ENCODE results near the gene SLC40A1.

SLC40A1 gene, protein sequence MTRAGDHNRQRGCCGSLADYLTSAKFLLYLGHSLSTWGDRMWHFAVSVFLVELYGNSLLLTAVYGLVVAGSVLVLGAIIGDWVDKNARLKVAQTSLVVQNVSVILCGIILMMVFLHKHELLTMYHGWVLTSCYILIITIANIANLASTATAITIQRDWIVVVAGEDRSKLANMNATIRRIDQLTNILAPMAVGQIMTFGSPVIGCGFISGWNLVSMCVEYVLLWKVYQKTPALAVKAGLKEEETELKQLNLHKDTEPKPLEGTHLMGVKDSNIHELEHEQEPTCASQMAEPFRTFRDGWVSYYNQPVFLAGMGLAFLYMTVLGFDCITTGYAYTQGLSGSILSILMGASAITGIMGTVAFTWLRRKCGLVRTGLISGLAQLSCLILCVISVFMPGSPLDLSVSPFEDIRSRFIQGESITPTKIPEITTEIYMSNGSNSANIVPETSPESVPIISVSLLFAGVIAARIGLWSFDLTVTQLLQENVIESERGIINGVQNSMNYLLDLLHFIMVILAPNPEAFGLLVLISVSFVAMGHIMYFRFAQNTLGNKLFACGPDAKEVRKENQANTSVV

DNA sequence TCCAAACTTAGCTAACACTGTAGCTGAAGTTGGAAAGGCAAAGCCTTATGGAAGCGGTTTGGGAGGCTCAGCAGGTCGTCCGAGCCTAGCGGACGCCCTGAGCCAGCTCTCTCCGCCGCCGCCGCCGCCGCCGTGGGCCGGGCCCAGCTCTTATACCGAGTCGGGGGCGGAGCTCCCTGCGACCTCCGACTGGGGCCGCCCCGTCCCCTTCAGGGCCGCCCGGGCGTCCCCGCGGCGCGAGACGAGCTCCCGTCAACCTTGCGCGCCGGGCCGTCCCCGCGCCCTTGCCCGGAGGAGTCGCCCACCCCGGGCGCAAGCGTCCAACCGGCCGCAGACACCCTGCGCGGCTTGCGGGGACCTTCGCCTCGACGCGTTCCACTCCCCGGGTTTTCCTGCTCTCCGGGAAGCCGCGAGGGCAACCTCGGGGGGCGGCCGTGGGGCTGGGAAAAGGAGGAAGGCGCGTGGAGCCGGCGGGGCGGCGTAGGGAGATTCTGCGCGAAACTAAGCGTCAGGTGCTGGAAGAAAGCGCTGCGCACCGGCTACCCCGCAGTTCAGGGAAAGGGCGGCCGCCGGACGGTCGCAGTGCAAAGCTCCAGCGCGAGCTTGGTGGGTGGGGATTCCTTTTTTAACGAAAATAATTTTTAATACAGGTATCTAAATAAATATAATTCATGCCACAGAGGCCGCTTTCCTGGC, at the start of gene SLC40A1:
TSS of gene SLC40A1 (minus strand) at position 129 of the 696 bp plus-strand sequence. CDS start 326 bp downstream, outside the sequence.
- no peak for DNase-seq (ENCODE audit: low read depth, low spot score)
- ChIA-PET POLR2A (no interaction called here), CTCF (no interaction called here)
- H3K4me3 ChIP-seq (ENCODE audit: low read depth, low read length): peak within 1 kb of the TSS; percentile 55
- TF ChIP-seq, protein P1, sequence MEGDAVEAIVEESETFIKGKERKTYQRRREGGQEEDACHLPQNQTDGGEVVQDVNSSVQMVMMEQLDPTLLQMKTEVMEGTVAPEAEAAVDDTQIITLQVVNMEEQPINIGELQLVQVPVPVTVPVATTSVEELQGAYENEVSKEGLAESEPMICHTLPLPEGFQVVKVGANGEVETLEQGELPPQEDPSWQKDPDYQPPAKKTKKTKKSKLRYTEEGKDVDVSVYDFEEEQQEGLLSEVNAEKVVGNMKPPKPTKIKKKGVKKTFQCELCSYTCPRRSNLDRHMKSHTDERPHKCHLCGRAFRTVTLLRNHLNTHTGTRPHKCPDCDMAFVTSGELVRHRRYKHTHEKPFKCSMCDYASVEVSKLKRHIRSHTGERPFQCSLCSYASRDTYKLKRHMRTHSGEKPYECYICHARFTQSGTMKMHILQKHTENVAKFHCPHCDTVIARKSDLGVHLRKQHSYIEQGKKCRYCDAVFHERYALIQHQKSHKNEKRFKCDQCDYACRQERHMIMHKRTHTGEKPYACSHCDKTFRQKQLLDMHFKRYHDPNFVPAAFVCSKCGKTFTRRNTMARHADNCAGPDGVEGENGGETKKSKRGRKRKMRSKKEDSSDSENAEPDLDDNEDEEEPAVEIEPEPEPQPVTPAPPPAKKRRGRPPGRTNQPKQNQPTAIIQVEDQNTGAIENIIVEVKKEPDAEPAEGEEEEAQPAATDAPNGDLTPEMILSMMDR (IDR thresholded peaks at IDR 0.05; ENCODE audit: insufficient read depth, low read length, missing control alignments): no peak

DNA sequence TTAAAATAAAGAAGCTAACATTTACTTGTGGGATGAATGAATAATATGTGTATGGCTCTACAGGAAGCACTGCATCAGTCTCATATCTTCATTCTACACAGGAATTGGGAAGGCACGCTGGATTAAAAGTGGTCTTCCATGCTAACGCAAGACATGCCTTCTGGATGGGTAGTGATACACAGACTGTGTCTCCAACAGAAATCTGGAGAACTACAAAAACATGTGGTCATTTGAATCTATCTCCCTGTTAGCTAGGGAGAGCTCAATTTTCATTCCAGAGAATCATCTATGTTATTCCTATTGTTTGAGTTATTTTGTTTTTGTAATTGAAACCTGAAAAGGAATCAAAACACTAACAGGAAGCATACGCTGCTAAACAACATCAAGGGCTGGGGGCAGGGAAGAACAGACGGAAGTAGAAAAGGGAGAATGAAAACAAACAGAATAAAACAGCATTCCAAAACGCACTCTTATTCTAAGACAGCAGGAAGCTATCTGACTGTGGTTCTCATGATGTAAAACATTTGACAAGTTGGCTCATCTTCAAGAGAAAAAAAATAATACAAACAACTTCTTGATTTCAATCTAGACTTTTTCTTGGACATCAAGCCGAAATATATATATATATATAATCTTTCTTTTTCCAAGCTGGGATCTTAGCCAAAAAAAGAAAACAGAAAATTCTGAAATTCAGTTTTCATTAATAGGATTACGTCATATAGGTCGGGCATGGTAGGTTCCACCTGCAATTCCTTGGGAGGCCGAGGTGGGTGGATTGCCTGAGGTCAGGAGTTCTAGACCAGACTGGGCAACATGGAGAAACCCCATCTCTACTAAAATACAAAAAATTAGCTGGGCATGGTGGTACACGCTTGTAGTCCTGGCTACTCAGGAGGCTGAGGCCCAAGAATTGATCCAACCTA, 49.2 kb upstream of the SLC40A1 start:
- no peak for DNase-seq (ENCODE audit: low read depth, low spot score)
- TF ChIP-seq, protein P1 (IDR thresholded peaks at IDR 0.05; ENCODE audit: insufficient read depth, low read length, missing control alignments): no peak
- ChIA-PET CTCF (interaction anchor here (0.6 to 0.8 kb wide), 2 partner anchors 12 to 21 kb away, joined by 3 read pairs; no protein-coding TSS in a partner anchor), POLR2A (no interaction called here)
- no peak overlapping the region for H3K4me3 ChIP-seq (ENCODE audit: low read depth, low read length)

DNA sequence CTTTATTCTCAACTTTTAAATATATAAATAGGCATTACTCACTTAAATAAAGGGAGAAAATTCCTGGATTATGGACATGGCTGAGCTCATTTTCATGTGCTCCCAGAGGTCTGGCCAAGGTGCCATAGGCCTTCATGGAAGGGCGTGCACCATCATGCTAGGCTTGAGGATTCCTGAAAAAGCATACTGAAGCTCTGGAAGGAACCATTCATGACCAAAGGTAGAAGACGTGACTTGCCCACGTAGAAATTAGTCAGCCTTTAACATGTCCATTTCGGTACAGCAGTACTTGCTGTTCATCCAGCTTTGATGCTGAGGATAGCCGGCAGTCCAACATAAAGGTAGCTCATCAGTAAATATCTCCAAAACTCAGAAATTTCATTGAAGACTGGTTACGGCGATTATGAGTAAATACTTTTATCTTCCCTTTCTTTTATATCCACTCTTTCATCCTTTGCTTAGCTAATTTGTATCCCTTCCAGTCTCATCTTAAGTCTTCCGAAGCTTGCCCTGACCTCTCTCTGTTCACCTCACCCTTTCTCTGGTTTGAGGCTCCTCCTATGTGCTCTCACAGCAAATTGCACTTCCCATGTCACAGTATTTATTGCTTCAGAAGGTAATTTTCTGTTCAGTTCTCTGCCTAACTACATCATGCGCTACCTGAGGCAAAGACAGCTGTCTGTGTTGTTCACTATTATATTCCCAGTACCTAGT, 48.4 kb upstream of the SLC40A1 start:
- DNase-seq (ENCODE audit: low read depth, low spot score): no peak
- CTCF ChIA-PET: interaction anchor here (0.6 to 0.9 kb wide), 3 partner anchors 11 to 30 kb away, joined by 3 to 4 read pairs (median 3); no protein-coding TSS in a partner anchor
- POLR2A ChIA-PET: no interaction called here
- H3K4me3 ChIP-seq (ENCODE audit: low read depth, low read length): no peak overlapping the region
- TF ChIP-seq, protein P1 (IDR thresholded peaks at IDR 0.05; ENCODE audit: insufficient read depth, low read length, missing control alignments): no peak

DNA sequence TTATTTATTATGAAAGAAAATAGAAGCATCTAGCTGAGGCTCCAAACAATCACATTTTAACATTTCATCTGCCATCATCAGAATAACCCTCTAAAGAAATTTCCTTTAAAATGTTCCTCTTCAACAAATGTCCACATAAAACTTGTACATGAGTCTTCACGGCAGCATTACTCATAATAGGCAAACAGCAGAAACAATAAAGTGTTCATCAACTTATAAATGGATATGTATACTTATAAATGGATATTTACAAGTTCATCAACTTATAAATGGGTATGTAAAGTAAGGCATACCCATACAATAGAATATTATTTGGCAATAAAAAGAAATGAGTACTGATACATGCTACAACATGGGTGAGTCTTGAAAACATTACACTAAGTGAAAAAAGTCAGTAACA, 47.2 kb upstream of the SLC40A1 start:
- POLR2A ChIA-PET: no interaction called here
- no peak for DNase-seq (ENCODE audit: low read depth, low spot score)
- H3K4me3 ChIP-seq (ENCODE audit: low read depth, low read length): no peak overlapping the region
- CTCF ChIA-PET: no interaction called here
- TF ChIP-seq, protein P1 (IDR thresholded peaks at IDR 0.05; ENCODE audit: insufficient read depth, low read length, missing control alignments): no peak

DNA sequence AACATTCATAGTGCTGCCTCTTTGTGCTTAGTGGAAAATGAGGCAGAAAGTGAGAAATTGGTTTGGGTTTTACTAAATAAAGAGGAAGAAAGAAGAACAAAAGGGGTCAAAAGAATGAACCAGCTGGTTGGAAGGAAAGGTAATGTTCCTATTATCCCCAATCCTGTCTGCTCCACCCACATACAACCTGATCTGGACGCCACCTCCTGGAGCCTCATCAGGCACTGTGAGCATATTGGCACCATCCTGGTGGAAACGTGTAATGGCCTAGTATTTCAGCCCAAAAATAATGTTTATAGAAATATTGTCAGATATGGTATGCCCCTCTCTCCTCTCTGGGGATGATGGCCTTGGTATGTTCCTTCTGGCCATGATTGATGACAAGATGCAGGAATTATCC, 45.0 kb upstream of the SLC40A1 start:
- POLR2A ChIA-PET: no interaction called here
- TF ChIP-seq, protein P1 (IDR thresholded peaks at IDR 0.05; ENCODE audit: insufficient read depth, low read length, missing control alignments): no peak
- H3K4me3 ChIP-seq (ENCODE audit: low read depth, low read length): no peak overlapping the region
- CTCF ChIA-PET: no interaction called here
- DNase-seq (ENCODE audit: low read depth, low spot score): no peak

Measured in AG04449 (cell line).